Body of pancreas (tissue), 4 donors: ENCODE measurements around the gene FAM222B.
"Not testable (repeated sequence)": the region's sequence is repeated elsewhere in the genome, so short reads cannot be mapped to it uniquely, and the experiment has no call there.

Experiments used
- CTCF ChIP-seq, 7 experiments: fragments of 450-650 bp in 4 of 7; fragments of 200-600 bp in 3 of 7; sonication (generic) in 3 of 7; IDR thresholded peaks; one replicate each; pipeline ENCODE4 v1.5.1; 2016 to 2019; ENCODE audit warnings: antibody characterized with exemption in 7 of 7
- POLR2A ChIP-seq, 3 donors: fragments of 450-650 bp; IDR thresholded peaks; one replicate each; pipeline ENCODE4 v1.6.1; 2016; ENCODE audit warnings: antibody characterized with exemption in 3 of 3, mild to moderate bottlenecking in 2 of 3

- TF ChIP-seq CTCF, POLR2A (IDR thresholded peaks at IDR 0.05): not testable (repeated sequence)
Measured at GRCh38 chr17:28846699-28847098, 4.1 kb upstream of the FAM222B start.
